ENCODE measurements around the gene CFAP210. TPM values are rescaled to one million over a fixed set of nuclear protein-coding genes. Genes with fewer than 3 reads are reported as not detected.

CFAP210 gene
- not detected for total RNA-seq

- Mint-ChIP-seq H3K27ac (peak within 1 kb of the TSS; percentile 91 to 93), H3K9me3 (peaks cover 6 to 12% of the 10 kb centered on the region in 2 donors), H3K36me3 (peaks cover 12 to 16% of the 10 kb centered on the region in 2 donors)
- ATAC-seq (peak; percentile 99 to 100), DNase-seq (ENCODE audit: low spot score in 2 of 2) (peak; percentile 96 to 98)
Measured at GRCh38 chr2:169694113-169694893, at the start of gene CFAP210, which contains the start of gene PHOSPHO2. CFAP210 (minus strand) TSS chr2:169694405; CDS start chr2:169694327, 78 bp downstream. PHOSPHO2 (plus strand) TSS chr2:169694469; CDS start chr2:169700972, 6,503 bp downstream.

GRCh38 chr2:169743549-169743948, 49.3 kb upstream of the CFAP210 start:
- DNase-seq (ENCODE audit: low spot score in 2 of 2), result no peak
- Mint-ChIP-seq H3K27ac (no peak overlapping the region), H3K9me3 (peaks cover 0 to 5% of the 10 kb centered on the region in 2 donors), H3K36me3 (peaks cover 6 to 14% of the 10 kb centered on the region in 2 donors)
- ATAC-seq, result no peak

GRCh38 chr2:169739351-169739750, 45.1 kb upstream of the CFAP210 start:
- H3K36me3 Mint-ChIP-seq, result peaks cover 9 to 20% of the 10 kb centered on the region in 2 donors
- H3K27ac Mint-ChIP-seq, result no peak overlapping the region
- H3K9me3 Mint-ChIP-seq, result peaks cover 0 to 5% of the 10 kb centered on the region in 2 donors
- ATAC-seq (no peak), DNase-seq (ENCODE audit: low spot score in 2 of 2) (no peak)

GRCh38 chr2:169738566-169739229, 44.5 kb upstream of the CFAP210 start:
- no peak overlapping the region for H3K27ac Mint-ChIP-seq
- H3K9me3 Mint-ChIP-seq, result peaks cover 0 to 5% of the 10 kb centered on the region in 2 donors
- H3K36me3 Mint-ChIP-seq, result peaks cover 4 to 15% of the 10 kb centered on the region in 2 donors
- DNase-seq (ENCODE audit: low spot score in 2 of 2) (no peak), ATAC-seq (no peak)

- no peak overlapping the region for H3K27ac Mint-ChIP-seq
- ATAC-seq (no peak), DNase-seq (ENCODE audit: low spot score in 2 of 2) (no peak)
- H3K36me3 Mint-ChIP-seq, result peaks cover 9 to 15% of the 10 kb centered on the region in 2 donors
- peaks cover 0 to 5% of the 10 kb centered on the region in 2 donors for H3K9me3 Mint-ChIP-seq
Measured at GRCh38 chr2:169736902-169737301, 42.7 kb upstream of the CFAP210 start.

GRCh38 chr2:169735623-169736022, 41.4 kb upstream of the CFAP210 start:
- no peak overlapping the region for H3K27ac Mint-ChIP-seq
- DNase-seq (ENCODE audit: low spot score in 2 of 2) (no peak), ATAC-seq (no peak)
- H3K36me3 Mint-ChIP-seq, result peaks cover 9 to 15% of the 10 kb centered on the region in 2 donors
- peaks cover 0 to 5% of the 10 kb centered on the region in 2 donors for H3K9me3 Mint-ChIP-seq

GRCh38 chr2:169734169-169734847, 40.1 kb upstream of the CFAP210 start:
- Mint-ChIP-seq H3K36me3 (peaks cover 9 to 11% of the 10 kb centered on the region in 2 donors), H3K27ac (peak overlapping the region in 1 of 2 donors; percentile 83), H3K9me3 (peaks cover 0 to 4% of the 10 kb centered on the region in 2 donors)
- ATAC-seq (peak; percentile 63 to 71), DNase-seq (ENCODE audit: low spot score in 2 of 2) (peak in 1 of 2 donors; percentile 48)

- Mint-ChIP-seq H3K36me3 (peaks cover 7 to 9% of the 10 kb centered on the region in 2 donors), H3K27ac (no peak overlapping the region), H3K9me3 (no peaks in the 10 kb centered on the region)
- DNase-seq (ENCODE audit: low spot score in 2 of 2) (no peak), ATAC-seq (no peak)
Measured at GRCh38 chr2:169732583-169733358, 38.6 kb upstream of the CFAP210 start.

GRCh38 chr2:169732075-169732474, 37.9 kb upstream of the CFAP210 start:
- peaks cover 6 to 9% of the 10 kb centered on the region in 2 donors for H3K36me3 Mint-ChIP-seq

GRCh38 chr2:169729274-169729605, 35.0 kb upstream of the CFAP210 start:
- no peaks in the 10 kb centered on the region for H3K9me3 Mint-ChIP-seq

More at GRCh38 chr2:169732075-169732474, 37.9 kb upstream of the CFAP210 start:
- H3K9me3 Mint-ChIP-seq, result no peaks in the 10 kb centered on the region
- no peak for ATAC-seq
- no peak for DNase-seq (ENCODE audit: low spot score in 2 of 2)
- no peak overlapping the region for H3K27ac Mint-ChIP-seq

GRCh38 chr2:169727065-169727464, 32.9 kb upstream of the CFAP210 start:
- Mint-ChIP-seq H3K36me3 (no peaks in the 10 kb centered on the region), H3K9me3 (no peaks in the 10 kb centered on the region), H3K27ac (no peak overlapping the region)
- ATAC-seq (no peak), DNase-seq (ENCODE audit: low spot score in 2 of 2) (no peak)

More at GRCh38 chr2:169729274-169729605, 35.0 kb upstream of the CFAP210 start:
- peaks cover 0 to 5% of the 10 kb centered on the region in 2 donors for H3K36me3 Mint-ChIP-seq
- no peak overlapping the region for H3K27ac Mint-ChIP-seq
- DNase-seq (ENCODE audit: low spot score in 2 of 2) (no peak), ATAC-seq (no peak)

GRCh38 chr2:169721016-169721415, 26.8 kb upstream of the CFAP210 start:
- no peaks in the 10 kb centered on the region for H3K9me3 Mint-ChIP-seq
- H3K36me3 Mint-ChIP-seq, result no peaks in the 10 kb centered on the region
- DNase-seq (ENCODE audit: low spot score in 2 of 2), result no peak
- no peak for ATAC-seq
- no peak overlapping the region for H3K27ac Mint-ChIP-seq

- no peaks in the 10 kb centered on the region for H3K36me3 Mint-ChIP-seq
- no peaks in the 10 kb centered on the region for H3K9me3 Mint-ChIP-seq
- H3K27ac Mint-ChIP-seq, result no peak overlapping the region
- DNase-seq (ENCODE audit: low spot score in 2 of 2) (no peak), ATAC-seq (no peak)
Measured at GRCh38 chr2:169718930-169719504, 24.8 kb upstream of the CFAP210 start.

- DNase-seq (ENCODE audit: low spot score in 2 of 2), result no peak
Measured at GRCh38 chr2:169717691-169718063, 23.5 kb upstream of the CFAP210 start.

GRCh38 chr2:169716938-169717690, 22.9 kb upstream of the CFAP210 start:
- Mint-ChIP-seq H3K36me3 (no peaks in the 10 kb centered on the region), H3K27ac (peak overlapping the region; percentile 24 to 39), H3K9me3 (no peaks in the 10 kb centered on the region)
- ATAC-seq (no peak), DNase-seq (ENCODE audit: low spot score in 2 of 2) (no peak)

More at GRCh38 chr2:169717691-169718063, 23.5 kb upstream of the CFAP210 start:
- no peak for ATAC-seq
- Mint-ChIP-seq H3K9me3 (no peaks in the 10 kb centered on the region), H3K36me3 (no peaks in the 10 kb centered on the region), H3K27ac (peak overlapping the region in 1 of 2 donors; percentile 39)
